EH (cell line): Measurements from ENCODE around the gene FTCD.
"Not testable (repeated sequence)": the region's sequence is repeated elsewhere in the genome, so short reads cannot be mapped to it uniquely, and the experiment has no call there.

Experiments
- DNase-seq: peaks from one replicate; pipeline ENCODE4 v3.0.0-alpha.2; 2015; ENCODE audit warnings: low read depth

The FTCD gene

DNA sequence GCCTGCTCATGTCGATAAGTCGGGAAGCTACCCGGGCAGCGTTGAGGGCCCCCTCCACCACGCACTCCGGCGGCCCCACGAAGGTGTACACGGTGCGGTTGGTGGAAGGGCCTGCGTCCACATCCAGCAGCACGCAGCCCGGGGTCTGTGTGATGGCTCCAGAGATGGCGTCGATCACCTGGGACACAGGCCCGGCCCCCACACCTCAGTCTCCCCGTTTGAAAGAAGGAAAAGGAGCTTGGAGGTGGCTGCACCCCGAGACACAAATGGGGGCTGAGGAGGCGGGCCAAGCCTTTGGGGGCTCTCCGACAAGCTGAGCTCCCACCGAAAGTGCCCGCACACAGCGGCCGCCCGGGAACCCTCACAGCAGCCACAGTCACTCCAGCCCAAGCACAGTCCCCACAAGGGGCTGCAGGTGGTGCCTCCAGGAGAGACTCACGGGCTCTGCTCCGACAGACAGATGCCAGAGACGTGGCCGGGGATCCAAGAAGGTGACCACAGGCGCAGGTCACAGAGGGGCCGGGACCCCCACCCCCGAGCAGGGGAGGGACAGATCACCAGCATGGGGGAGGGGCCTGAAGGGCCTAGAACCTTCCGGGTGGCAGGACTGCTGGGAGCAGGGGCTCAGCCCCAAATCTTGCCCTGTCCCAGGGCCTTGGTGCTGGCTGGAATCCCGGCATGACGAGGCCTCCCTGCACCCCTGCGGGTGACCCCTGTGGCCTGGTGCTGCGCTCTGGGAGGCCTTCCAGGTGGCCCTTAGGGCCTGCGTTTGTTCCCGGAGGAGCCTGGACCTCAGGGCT lies 1.0 kb downstream of the FTCD start:
- DNase-seq: no peak

DNA sequence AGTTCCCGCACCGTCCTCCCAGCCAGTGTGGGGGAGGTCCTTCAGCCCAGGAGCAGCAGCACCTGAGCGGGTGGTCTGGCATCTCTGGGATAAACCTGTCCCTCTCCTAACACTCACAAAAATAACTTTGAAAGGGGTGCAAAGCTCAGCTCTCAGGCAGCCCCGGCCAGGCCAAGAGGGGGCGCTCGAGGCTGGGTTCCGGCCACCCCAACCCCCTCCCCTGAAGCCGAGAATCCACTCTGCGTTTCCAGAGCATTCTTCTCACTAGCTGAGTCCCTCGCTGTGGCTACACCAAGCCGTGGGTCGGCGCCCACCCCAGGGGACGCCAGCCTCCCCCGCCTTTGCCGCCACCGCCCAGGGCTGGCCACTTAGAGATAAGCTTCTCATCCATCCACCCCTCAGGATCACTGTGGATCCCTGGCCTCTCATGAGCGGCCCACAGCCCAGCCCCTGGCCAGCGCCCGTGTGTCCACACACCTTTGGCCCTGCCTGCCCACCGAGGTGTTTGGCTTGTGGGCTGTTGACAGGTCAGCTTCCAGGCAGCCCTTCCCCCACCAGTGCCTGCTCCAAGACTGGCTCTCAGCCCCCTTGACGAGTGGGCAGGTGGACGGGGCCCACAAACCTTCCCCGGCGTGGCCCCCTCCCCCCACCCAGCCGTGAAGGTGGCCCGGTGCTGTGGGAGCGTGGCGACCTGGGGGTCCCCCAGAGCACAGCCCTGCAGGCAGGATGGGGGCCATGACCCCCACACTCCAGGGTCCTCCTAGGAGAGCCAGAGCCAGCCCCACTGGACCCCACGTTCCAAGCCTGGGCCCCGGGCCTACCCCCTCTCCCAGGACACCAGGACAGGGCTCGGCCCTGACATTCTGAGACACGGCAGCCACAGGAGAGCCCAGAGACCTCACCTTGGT lies 1.9 kb downstream of the FTCD start:
- peak; percentile 50 for DNase-seq

DNA sequence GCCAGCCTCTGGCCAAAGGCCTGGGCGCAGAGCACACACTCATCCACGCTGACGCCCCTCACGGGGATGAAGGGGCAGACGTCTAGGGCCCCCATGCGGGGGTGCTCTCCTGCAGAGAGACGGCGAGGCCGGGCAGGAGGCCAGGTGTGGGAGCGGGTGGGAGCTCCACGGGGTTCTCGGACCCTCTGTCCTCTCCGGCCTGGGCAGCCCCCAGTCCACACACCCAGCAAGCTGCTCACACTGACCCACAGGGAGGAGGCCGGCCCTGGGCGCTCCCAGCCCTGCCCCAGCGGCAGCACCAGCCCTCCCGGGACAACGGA lies 2.5 kb downstream of the FTCD start:
- DNase-seq: no peak

DNA sequence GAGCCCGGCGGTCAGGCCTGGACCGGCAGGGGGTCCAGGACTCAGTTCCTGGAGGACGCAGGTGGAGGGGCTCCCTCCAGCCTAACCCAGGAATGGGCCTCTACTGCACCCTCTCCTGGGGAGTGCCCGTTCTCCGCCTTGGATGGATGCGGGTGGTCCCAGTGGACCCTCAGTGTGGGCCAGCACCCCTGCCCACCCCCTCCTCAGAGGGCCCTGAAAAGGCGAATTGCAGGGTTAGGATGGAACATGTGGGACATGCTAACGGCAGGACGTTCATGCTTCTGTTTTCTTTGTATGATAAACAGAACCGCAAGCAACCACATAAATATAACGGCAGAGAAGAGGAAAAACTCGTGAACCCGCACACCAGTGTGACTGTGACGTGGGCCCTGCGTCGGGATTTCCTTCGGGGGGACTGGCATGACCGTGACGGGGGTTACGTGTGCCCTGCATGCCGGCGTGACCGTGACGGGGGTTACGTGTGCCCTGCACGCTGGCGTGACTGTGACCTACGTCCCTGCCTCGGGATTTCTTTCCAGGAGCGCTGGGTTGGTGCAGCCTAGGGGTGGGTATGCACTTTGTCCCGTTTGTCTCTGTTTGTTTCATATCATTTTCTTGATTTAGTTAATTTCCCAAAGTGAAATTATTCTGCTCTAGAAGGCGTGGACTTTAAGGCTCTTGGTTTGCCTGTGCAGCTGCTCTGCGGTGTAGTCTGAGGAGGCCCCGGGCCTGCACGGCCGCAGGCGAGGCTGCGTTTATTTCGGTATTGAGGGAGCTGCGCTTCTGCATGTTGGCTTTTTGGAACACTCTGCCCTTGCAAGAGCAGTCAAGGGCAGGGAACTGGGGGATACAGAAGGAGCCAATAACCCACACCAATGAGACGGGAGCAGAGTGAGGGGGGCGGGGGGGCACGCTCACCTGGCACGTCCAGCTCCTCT lies 3.1 kb downstream of the FTCD start:
- DNase-seq: no peak

DNA sequence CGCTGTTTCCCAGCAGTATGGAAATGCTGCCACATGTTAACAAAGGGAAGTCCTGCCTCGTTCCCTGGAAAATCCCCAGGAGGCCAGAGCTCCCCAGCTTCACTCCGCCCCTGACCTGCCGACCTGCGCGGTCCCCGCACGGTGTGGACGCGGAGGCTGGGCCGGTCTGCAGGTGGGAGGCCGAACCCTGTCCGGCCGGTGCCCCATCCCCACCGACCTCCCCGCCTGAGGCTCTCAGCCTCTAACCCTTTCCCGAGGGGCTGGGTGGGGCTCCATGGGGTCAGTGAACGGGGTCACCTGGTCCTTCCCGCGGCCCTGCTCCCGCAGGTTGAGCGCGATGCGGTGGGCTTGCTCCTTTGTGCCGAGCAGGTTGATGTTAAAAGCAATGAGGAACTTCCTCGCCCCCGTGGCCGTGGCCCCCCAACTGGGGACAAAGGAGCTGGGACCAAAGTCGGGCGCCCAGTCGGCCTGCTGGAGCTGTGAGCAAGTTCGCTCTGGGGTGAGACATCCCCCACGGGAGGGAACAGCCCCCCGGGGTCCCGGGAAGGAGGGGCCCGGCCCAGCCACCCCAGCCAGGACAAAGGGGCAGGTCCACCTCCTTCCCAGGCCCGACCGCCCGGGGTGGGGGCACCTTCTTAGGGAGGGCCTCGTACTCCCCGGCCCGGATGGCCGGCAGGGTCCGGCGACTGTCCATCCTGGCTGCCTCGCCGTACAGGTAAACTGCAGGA lies 4.0 kb downstream of the FTCD start:
- no peak for DNase-seq

DNA sequence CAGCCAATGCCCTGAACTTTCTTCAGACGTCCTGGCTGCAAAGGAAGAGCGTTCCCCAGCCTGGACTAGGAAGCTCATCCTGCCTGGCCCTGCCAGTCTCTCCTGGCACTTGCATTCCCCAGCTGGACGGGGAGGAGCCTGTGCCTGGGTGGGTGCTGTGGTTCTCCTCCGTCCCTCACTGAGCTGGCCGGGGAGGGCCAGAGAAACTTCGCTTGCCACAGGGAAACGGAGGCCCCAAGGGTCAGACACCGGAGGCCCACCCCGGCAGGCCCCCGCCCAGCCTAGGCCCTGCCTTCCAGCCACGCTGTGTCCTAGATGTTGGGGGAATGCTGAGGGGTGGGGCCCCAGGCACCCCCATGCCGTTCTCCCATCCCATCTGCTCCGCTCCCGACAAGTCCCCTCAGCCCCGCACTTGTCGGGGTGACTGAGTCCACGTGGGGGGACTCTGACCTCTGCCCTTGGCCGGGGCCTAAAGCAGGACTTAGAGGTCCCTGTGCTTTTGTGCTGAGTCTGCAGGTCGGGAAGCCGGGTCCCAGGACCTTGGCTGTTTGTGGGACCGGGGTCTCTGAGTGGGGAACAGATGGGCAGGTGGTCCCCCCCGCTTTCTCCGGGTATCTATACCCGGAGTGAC lies 4.8 kb downstream of the FTCD start:
- DNase-seq: no peak

DNA sequence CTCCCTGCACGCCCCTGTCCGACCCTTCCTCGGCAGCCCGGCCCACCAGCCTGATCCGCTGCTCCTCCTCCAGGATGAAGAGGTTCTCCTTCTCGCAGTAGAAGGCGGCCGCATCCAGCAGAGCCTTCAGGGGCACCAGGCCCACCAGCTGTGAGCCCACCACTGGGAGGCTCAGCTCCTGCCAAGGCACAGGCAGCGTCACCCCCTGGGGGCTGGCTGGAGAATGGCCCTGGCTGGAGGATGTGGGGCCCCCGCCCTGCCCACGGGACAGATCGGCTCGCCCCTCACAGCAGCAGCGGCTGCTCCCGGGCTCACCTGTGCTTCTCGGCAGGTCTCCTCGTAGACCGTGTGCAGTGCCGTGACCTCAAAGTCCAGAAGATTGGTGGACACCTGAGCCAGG lies 5.3 kb downstream of the FTCD start:
- DNase-seq: no peak

DNA sequence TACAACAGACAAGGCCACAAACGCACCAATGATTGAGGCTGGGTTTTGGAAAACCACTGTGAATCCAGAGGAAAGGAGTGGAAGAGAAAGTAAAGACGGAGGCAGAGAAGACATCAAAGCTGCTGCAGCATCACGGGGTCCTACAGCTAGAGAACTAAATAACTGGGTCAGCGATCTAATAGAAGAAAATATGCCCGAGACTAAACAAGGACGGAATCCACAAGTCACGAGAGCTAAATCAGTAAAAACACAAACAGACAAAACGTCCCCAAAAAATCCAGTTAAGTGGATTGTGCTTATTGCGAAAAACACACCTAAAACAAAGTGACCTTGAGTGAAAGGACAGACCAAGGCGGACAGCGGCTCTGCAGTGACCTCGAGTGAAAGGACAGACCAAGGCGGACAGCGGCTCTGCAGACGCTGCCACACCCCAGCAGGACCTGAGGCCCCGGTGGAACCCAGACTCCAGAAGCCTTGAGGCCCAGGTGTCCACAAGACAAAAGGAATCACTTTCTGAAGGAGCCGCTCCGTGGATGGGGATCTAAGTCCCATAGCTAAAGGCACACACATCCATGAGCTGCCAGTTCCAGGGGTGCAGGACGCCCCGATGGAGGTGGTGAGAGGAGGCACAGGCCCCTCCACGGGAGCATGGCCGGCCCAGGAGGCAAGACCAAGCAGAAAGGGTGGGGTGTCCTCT lies 6.0 kb downstream of the FTCD start:
- no peak for DNase-seq

DNA sequence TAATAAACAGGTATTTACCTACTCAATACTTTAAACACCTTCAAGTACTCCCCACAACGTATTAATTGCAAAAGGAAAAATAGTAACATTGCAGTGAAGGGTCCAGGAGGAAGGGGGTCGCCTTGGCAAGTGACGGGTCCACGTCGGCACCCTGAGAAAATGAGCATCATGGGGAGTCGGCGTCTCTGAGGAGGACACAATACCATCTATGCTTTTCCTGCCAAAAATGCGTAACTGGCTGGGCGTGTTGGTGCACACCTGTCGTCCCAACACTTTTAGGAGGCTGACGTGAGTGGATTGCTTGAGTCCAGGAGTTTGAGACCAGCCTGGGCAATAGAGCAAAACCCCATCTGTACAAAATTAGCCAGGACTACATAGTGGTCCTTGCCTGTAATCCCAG lies 7.3 kb downstream of the FTCD start:
- no peak for DNase-seq

DNA sequence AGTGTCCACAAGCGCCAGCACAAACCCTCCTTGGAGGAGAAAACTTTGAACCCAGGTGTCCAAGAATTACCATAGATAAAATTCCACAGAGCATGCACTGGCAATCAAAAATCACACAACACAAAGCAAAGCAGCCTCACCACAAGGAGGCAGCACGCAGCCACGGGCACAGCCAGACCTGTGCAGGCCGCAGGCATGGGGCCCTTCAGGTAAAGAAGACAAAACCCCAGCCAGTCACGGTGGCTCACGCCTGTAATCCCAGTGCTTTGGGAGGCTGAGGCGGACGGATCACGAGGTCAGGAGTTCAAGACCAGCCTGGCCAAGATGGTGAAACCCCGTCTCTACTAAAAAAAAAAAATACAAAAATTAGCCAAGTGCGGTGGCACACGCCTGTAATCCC lies 8.0 kb downstream of the FTCD start:
- not testable (repeated sequence) for DNase-seq

DNA sequence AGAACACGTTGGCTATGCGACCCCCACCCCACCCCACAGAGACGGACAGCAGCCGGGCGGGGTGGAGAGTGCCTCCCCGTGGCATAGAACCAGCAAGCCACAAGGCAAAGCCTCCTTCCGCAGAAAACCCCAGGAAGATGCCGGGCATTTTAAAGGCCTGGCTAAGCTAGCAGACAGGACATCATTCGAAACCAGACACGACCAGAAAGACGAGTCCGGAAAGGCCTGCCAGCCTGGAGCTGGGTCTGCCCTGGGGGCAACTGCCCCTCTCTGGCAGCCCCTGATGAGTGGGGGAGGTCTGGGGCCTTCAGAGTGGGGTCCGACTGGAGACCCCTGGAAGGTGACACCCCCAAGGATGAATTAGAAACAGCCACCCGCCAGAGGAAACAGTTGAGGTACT lies 8.5 kb downstream of the FTCD start:
- DNase-seq: no peak

DNA sequence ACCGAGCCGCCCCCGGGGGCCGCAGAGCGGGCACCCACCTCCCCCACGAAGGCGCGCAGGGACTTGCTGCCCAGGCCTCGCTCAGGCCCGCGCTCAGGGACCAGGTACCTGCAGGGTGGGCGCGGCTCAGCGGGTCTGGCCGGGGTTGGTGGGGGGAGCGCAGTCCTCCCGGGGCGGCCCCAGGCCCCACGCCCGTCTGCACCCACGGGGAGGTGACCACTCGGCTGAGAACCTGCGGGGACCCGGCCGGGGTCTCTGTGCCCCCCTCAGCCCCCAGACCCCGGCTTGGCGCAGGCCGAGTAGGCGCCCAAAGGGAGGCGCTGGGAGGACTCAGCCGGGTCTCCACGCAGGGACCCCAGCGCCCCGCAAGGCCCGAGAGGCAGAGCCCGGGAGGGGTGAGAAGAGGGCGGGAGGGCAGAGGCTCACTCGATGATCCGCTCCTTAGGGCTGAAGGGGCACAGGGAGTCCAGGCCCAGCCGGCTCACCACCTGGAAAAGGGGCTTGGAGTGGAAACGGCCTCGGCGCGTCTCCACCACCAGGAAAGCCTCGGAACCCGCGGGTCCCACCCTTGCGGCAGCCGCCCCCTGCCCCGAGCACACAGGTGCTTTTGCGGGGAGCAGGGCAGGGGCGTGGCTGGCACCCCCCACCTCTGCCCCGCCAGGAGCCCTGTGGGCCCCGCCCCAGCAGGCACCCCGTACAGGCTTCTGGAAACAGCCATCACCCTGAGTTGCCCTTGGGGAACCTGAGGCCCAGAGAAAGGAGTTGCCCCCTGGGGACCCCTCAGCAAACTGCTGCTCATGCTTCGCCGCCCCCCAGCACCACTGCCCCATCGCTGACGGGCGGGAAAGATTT lies 9.3 kb downstream of the FTCD start:
- DNase-seq: no peak

DNA sequence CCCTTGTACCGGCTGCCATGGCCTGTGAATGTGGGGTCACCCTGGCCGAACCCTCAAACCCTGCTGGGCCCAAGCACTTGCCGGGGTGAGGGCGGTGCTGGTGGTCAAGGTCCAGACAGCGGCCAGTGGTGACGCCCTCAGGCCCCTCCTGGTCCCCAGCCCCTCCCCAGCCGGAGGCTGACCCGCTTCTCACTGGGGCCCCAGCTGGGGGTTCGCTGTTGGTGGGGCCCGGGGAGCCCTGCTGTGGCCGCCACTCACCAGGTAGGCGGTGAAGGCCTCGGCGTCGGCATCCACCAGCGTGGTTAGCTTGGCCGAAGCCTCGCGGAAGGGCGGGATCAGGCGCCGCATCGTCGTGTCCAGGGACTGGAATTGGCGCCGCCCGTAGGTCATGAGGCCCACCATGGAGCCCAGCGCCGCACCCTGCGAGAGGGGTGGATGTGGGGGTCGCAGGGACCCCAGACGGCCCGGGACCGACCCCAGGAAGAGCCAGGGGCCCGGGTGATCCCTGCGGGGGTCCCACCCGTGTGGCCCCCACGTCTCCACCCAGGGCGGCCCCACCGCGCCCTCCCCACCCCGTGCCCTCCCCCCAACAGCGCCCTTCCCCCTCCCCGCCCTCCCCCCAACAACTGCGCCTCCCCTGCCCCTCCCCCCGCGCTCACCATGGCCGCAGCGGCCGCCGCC lies 10.1 kb downstream of the FTCD start:
- DNase-seq: no peak

DNA sequence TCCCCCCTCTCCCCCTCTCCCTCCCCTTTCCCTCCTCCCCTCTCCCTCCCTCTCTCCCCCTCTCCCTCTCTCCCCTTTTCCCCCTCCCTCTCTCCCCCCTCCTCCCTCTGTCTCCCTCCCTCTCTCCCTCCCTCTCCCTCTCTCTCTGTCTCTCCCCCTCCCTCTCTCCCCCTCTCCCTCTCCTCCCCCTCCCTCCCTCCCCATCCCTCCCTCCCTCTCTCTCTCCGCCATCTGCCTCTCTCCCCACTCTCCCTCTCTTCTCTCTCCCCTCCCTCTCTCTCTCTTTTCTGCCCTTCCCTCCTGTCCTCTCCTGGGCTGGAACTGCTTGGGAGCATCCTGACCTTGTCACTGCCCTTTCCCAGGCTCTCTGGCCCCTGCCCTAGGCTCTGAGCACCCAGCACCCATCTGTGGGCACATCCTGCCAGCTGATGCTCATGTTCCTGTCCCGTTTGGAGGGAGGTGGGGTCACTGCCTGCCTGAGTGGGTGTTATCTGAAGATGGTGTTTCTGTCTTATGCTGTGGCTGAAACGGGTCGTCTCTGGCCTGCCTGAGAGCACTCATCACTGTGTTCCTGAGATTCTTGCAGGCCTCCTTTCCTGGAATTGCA lies 10.8 kb downstream of the FTCD start:
- DNase-seq: no peak

DNA sequence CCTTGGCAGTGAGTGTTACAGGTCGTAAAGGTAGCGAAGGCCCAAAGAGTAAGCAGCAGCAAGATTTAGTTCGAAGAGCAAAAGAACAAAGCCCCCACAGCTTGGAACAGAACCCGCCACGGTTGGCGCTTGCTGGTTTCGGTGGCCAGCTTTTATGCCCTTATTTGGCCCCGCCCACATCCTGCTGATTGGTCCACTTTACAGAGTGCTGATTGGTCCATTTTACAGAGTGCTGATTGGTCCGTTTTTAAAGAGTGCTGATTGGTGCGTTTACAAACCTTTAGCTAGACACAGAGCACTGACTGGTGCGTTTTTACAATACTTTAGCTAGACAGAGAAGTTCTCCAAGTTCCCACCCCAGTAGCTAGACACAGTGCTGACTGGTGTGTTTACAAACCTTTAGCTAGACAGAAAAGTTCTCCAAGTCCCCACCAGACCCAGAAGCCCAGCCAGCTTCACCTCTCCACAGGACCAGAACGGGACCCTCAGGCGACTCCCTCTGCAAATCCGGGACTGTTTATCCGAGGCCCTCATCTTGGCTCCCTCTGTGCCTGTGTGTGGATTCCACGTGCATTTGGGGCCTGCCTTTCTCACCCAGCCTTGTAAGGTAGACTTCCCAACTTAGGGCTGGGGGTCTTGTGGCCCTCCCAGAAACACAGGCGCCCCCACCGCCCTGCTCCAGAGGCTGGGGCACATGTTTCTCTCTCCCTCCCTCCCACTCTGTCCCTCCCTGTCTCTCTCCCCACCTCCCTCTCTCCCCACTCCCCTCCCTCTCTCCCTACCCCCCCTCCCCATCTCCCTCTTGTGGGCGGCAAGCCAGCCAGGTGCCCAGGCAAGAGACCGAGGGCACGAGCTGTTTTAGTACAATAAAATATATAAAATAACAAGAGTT lies 12.6 kb downstream of the FTCD start:
- DNase-seq: no peak

DNA sequence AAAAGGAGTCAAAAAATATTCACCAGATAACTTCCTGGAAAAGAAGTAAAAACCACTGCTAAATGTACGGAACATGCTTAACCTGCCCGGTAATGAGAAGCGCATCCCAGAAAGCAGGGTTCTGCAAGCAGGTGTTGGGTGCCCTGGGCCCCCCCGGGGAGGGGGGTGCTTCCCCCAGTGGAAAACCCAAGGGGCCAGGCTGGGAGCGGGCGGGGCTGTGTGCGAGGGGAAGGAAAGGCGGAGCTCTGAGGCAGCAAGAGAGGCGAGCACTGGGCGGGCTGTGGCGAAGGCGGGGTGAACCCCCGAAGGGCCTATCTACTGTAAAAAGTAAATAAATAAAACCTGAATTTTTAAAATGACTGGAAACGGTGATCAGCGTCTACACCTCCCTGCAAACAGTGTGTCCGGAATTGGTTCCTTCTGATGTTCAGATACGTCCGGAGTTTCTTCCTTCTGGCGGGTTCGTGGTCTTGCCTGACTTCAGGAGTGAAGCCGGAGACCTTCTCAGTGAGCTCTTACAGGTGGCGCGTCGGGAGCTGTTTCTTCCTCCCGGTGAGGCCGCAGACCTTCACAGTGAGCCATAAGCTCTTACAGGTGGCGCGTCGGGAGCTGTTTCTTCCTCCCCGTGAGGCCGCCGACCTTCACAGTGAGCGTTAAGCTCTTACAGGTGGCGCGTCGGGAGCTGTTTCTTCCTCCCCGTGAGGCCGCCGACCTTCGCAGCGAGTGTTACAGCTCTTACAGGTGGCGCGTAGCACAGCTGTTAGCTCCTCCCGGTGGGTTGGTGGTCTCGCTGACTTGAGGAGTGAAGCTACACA lies 13.4 kb downstream of the FTCD start:
- DNase-seq: no peak
